Upper lobe of left lung (tissue), 6 donors: ENCODE measurements around the gene SRSF10. TPM values are rescaled to one million over a fixed set of nuclear protein-coding genes. Genes with fewer than 3 reads are reported as not detected.
A peak's percentile ranks its signal among the peaks of the same experiment; 100 is the strongest.
"Not testable (repeated sequence)": the region's sequence is repeated elsewhere in the genome, so short reads cannot be mapped to it uniquely, and the experiment has no call there.

Experiments
- ATAC-seq, 2 donors: fragments of 200-7000 bp; cut with Tn5 transposase; one replicate each; pipeline ENCODE4 v1.9.1; 2022; ENCODE audit warnings: mild to moderate bottlenecking in 2 of 2, moderate library complexity in 2 of 2; ENCODE audit not compliant: low FRiP score in 2 of 2
- DNase-seq, 2 donors: peaks; one replicate each; pipeline ENCODE4 v3.0.0-alpha.2; 2019 to 2020
- H3K27ac ChIP-seq, 4 donors: fragments of 200-600 bp; sonication (generic); one replicate each; pipeline ENCODE4 v1.5.1; 2016 to 2019
- H3K27me3 ChIP-seq, 4 donors: fragments of 200-600 bp; sonication (generic); one replicate each; pipeline ENCODE4 v1.5.1; 2017 to 2019
- H3K36me3 ChIP-seq, 4 donors: fragments of 200-600 bp; sonication (generic); one replicate each; pipeline ENCODE4 v1.5.1; 2016 to 2019
- H3K4me1 ChIP-seq, 4 donors: fragments of 200-600 bp; sonication (generic); one replicate each; pipeline ENCODE4 v1.5.1; 2018 to 2019
- H3K4me3 ChIP-seq, 4 donors: fragments of 200-600 bp; sonication (generic); one replicate each; pipeline ENCODE4 v1.5.1; 2017 to 2019; ENCODE audit warnings: mild to moderate bottlenecking in 2 of 4, moderate library complexity in 1 of 4
- H3K9me3 ChIP-seq, 4 donors: fragments of 200-600 bp; sonication (generic); one replicate each; pipeline ENCODE4 v1.5.1; 2018 to 2019
- EP300 ChIP-seq, 4 donors: sonication (generic); formaldehyde crosslinking; IDR thresholded peaks; one replicate each; pipeline ENCODE4 v1.5.1; 2017; ENCODE audit warnings: antibody characterized with exemption in 4 of 4, control low read depth in 2 of 4
- POLR2A ChIP-seq, 4 donors: fragments of 450-650 bp; IDR thresholded peaks; one replicate each; pipeline ENCODE4 v1.5.1; 2016 to 2017; ENCODE audit warnings: antibody characterized with exemption in 4 of 4, mild to moderate bottlenecking in 2 of 4
- POLR2AphosphoS5 ChIP-seq, 2 donors: sonication (generic); formaldehyde crosslinking; IDR thresholded peaks; one replicate each; pipeline ENCODE4 v1.5.1; 2017; ENCODE audit warnings: antibody characterized with exemption in 2 of 2
- WGBS, 2 donors: methylation state at CpG; one replicate each; pipeline ENCODE4 v1.1.5; 2017 to 2018; 5-methylcytosine and 5-hydroxymethylcytosine counted together
- total RNA-seq, 6 donors: library from RNA; depleted of rRNA in 4 of 6; stranded (reverse); fragments of >200 nt in 4 of 6; gene quantifications; one replicate each; pipeline versions ENCODE4 v1.1.0 to v1.2.1, GENCODE V29; 2016 to 2021
- TF ChIP-seq, protein P1 (sequence below), 6 experiments: fragments of 450-650 bp in 4 of 6; fragments of 200-600 bp in 2 of 6; sonication (generic) in 2 of 6; IDR thresholded peaks; one replicate each; pipeline ENCODE4 v1.5.1; 2016 to 2019; ENCODE audit warnings: antibody characterized with exemption in 6 of 6
- donor health status: DM: no; HTN: no; CAD: no; lungs with moderate emphysema.
- donor health status: DM: no; HTN: yes; CAD: no; lungs with severe emphysema.

The SRSF10 gene
- total RNA-seq, 6 donors from 2014 or later = 66.3 to 187 (median 88.7) TPM

DNA sequence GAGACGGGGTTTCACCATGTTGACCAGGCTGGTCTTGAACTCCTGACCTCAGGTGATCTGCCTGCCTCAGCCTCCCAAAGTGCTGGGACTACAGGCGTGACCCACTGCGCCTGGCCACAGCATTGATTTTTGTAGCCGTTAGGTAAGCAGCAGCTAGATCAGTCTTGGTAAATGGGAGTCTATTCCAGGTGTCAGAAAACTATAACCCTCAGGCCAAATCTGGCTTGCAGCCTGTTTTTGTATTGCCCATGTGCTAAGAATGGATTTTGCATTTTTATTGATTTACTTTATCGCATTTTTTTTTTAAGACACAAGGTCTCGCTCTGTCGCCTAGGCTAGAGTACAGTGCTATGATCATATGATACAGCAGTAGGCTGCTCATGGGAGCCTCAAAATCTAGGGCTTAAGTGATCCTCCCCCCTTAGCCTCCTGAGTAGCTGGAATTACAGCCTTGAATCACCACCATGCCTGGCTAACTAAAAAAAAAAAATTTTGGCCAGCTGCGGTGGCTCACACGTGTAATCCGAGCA, 16.6 kb upstream of the SRSF10 start:
- no peaks in the 10 kb centered on the region for H3K4me1 ChIP-seq
- DNase-seq (no peak), ATAC-seq (no peak)
- TF ChIP-seq, protein P1, sequence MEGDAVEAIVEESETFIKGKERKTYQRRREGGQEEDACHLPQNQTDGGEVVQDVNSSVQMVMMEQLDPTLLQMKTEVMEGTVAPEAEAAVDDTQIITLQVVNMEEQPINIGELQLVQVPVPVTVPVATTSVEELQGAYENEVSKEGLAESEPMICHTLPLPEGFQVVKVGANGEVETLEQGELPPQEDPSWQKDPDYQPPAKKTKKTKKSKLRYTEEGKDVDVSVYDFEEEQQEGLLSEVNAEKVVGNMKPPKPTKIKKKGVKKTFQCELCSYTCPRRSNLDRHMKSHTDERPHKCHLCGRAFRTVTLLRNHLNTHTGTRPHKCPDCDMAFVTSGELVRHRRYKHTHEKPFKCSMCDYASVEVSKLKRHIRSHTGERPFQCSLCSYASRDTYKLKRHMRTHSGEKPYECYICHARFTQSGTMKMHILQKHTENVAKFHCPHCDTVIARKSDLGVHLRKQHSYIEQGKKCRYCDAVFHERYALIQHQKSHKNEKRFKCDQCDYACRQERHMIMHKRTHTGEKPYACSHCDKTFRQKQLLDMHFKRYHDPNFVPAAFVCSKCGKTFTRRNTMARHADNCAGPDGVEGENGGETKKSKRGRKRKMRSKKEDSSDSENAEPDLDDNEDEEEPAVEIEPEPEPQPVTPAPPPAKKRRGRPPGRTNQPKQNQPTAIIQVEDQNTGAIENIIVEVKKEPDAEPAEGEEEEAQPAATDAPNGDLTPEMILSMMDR (IDR thresholded peaks at IDR 0.05) = no peak
- no peak for TF ChIP-seq EP300 (IDR thresholded peaks at IDR 0.05)
- no peak for TF ChIP-seq POLR2A (IDR thresholded peaks at IDR 0.05)
- TF ChIP-seq POLR2AphosphoS5 (IDR thresholded peaks at IDR 0.05) = no peak
- H3K4me3 ChIP-seq = no peak overlapping the region
- H3K9me3 ChIP-seq = no peaks in the 10 kb centered on the region
- WGBS, 2 donors = 89 to 90% methylated on average over 10 of the region's 10 CpGs
- H3K27ac ChIP-seq = no peak overlapping the region
- H3K27me3 ChIP-seq = no peaks in the 10 kb centered on the region
- H3K36me3 ChIP-seq = no peaks in the 10 kb centered on the region

DNA sequence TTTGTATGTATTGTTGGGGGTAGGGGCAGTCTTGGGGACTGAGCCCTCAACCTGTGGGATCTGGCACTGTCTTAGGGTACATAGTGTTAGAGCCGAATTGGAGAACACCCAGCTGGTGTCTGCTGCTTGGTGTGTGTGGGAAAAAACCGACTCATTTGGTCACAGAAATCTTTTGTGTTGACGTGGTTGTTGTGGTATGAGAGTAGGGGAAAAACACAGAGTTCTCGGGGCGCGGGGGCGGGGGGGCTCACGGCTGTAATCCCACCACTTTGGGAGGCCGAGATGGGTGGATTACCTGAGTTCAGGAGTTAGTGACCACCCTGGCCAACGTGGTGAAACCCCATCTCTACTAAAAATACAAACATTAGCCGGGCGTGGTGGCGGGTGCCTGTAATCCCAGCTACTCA, 15.3 kb upstream of the SRSF10 start:
- WGBS, 2 donors = 68 to 83% methylated on average over 11 to 13 of the region's 13 CpGs
- ATAC-seq (no peak), DNase-seq (peak in 1 of 2 donors; percentile 24)
- Histone ChIP-seq H3K4me1 (no peaks in the 10 kb centered on the region), H3K9me3 (no peaks in the 10 kb centered on the region), H3K36me3 (no peaks in the 10 kb centered on the region), H3K27ac (no peak overlapping the region), H3K4me3 (no peak overlapping the region), H3K27me3 (no peaks in the 10 kb centered on the region)
- TF ChIP-seq POLR2A (IDR thresholded peaks at IDR 0.05) (no peak), EP300 (IDR thresholded peaks at IDR 0.05) (no peak), POLR2AphosphoS5 (IDR thresholded peaks at IDR 0.05) (no peak)
- TF ChIP-seq, protein P1 (IDR thresholded peaks at IDR 0.05) = no peak

DNA sequence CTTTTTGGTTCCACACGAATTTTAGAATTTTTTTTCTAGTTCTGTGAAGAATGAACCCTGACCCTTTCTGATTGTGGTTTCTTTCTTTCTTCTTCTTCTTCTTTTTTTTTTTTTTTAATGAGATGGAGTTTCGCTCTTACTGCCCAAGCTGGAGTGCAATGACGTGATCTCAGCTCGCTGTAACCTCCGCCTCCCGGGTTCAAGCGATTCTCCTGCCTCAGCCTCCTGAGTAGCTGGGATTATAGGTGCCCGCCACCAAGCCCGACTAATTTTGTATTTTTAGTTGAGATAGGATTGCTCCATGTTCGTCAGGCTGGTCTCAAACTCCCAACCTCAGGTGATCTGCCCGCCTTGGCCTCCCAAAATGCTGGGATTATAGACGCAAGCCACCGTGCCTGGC, 11.9 kb upstream of the SRSF10 start:
- H3K4me3 ChIP-seq, H3K4me1 ChIP-seq, DNase-seq, H3K36me3 ChIP-seq, ATAC-seq, H3K9me3 ChIP-seq, H3K27me3 ChIP-seq, H3K27ac ChIP-seq: not testable (repeated sequence)
- 84 to 88% methylated on average over 13 of the region's 13 CpGs for WGBS, 2 donors

DNA sequence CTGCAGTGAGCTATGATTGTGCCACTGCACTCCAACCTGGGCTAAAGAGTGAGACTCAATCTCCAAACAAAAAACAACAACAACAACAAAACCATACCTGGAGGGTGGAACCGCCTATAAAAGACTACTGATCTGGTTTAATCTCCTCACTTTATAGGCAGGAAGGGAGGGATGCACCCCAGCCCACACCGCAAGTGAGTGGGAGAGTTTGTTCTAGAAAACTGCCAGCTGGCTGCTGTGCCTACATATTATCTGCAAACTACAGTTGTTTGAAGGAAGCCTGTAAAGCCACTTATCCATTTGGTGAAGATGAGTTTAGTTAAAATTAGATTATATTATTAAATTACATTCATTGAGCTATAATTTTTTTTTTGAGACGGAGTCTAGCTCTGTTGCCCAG, 9.1 kb upstream of the SRSF10 start:
- H3K36me3 ChIP-seq = no peaks in the 10 kb centered on the region
- H3K4me3 ChIP-seq = no peak overlapping the region
- no peaks in the 10 kb centered on the region for H3K27me3 ChIP-seq
- no peak overlapping the region for H3K27ac ChIP-seq
- TF ChIP-seq, protein P1 (IDR thresholded peaks at IDR 0.05) = no peak
- TF ChIP-seq POLR2AphosphoS5 (IDR thresholded peaks at IDR 0.05) = no peak
- TF ChIP-seq EP300 (IDR thresholded peaks at IDR 0.05) = no peak
- no peak for TF ChIP-seq POLR2A (IDR thresholded peaks at IDR 0.05)
- ATAC-seq = no peak
- no peak for DNase-seq
- H3K4me1 ChIP-seq = peaks cover 6 to 9% (median 8%) of the 10 kb centered on the region in 4 donors
- 94 to 97% methylated on average over 3 of the region's 3 CpGs for WGBS, 2 donors
- no peaks in the 10 kb centered on the region for H3K9me3 ChIP-seq

DNA sequence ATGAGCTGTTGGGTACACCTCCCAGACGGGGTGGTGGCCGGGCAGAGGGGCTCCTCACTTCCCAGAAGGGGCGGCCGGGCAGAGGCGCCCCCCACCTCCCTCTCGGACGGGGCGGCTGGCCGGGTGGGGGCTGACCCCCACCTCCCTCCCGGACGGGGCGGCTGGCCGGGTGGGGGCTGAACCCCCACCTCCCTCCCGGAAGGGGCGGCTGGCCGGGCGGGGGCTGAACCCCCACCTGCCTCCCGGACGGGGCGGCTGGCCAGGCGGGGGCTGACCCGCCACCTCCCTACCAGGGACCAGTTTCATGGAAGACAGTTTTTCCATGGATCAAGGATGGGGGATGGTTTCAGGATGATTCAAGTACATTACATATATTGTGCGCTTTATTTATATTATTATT, 6.9 kb upstream of the SRSF10 start:
- H3K4me3 ChIP-seq, H3K9me3 ChIP-seq, H3K27me3 ChIP-seq, H3K27ac ChIP-seq, ATAC-seq, H3K36me3 ChIP-seq: not testable (repeated sequence)
- 93 to 98% methylated on average over 12 to 13 of the region's 23 CpGs for WGBS, 2 donors
- peak in 1 of 2 donors; percentile 58 for DNase-seq
- H3K4me1 ChIP-seq = peaks cover 10 to 16% (median 12%) of the 10 kb centered on the region in 4 donors

DNA sequence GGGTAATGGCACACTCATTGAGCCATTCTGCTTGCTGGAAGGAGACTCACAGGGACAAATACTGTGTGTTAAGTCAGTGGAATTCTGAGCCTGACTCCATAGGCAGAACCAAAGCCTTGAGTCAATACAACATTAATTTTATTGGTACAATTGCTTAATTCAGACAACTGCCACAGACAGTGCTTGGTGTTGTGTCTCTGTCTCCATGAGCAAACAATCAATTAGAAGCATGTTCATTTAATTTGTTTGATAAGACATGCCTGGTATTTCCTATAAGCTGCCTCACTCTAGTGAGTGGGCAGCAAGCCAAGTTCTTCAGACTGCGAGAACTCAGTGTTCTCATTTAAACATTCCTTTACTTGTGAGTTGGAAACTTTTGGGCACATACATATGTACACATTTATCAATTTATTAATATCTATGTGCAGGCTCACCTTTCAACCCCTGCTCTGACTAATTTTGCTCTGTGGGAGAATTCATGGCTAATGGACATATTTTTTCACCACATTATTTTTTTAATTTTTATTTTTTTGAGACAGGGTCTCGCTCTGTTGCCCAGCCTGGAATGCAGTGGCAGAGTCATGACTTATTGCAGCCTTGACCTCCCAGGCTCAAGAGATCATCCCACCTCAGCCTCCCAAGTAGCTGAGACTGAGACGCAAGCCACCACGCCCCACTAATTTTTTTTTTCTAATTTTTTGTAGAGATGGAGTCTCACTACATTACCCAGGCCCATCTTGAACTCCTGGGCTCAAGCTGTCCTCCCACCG, 4.5 kb upstream of the SRSF10 start:
- H3K27ac ChIP-seq = peak overlapping the region; percentile 20 to 45 (median 26)

More for the DNA sequence above, 4.5 kb upstream of the SRSF10 start:
- Histone ChIP-seq H3K36me3 (no peaks in the 10 kb centered on the region), H3K4me3 (no peak overlapping the region), H3K4me1 (peaks cover 15 to 24% (median 19%) of the 10 kb centered on the region in 4 donors), H3K27me3 (no peaks in the 10 kb centered on the region), H3K9me3 (no peaks in the 10 kb centered on the region)
- 65 to 80% methylated on average over 5 of the region's 5 CpGs for WGBS, 2 donors
- DNase-seq (peak in 1 of 2 donors; percentile 67), ATAC-seq (no peak)
- TF ChIP-seq EP300 (IDR thresholded peaks at IDR 0.05) = no peak
- TF ChIP-seq POLR2AphosphoS5 (IDR thresholded peaks at IDR 0.05) = no peak
- TF ChIP-seq, protein P1 (IDR thresholded peaks at IDR 0.05) = no peak
- no peak for TF ChIP-seq POLR2A (IDR thresholded peaks at IDR 0.05)
